Stomach (tissue), 9 donors: ENCODE results near the gene ZIC4. TPM values are rescaled to one million over a fixed set of nuclear protein-coding genes. Genes with fewer than 3 reads are reported as not detected.

Experiments used
- DNase-seq, 2 donors: peaks; one replicate each; pipeline versions ENCODE4 v3.0.0 to v3.0.0-alpha.2; 2013 to 2019
- H3K27ac ChIP-seq, 5 donors: fragments of 200-600 bp in 4 of 5; sonication (generic) in 4 of 5; one replicate each; pipeline ENCODE4 v1.5.1; 2013 to 2019; ENCODE audit warnings: mild to moderate bottlenecking in 1 of 5, moderate library complexity in 1 of 5
- H3K27me3 ChIP-seq, 3 donors: fragments of 200-600 bp; sonication (generic); one replicate each; pipeline ENCODE4 v1.5.1; 2017 to 2019; ENCODE audit warnings: mixed run types in 1 of 3
- H3K36me3 ChIP-seq, 4 donors: fragments of 200-600 bp; sonication (generic); 1 replicate in 3 of 4; 2 replicates in 1 of 4; pipeline ENCODE4 v1.5.1; 2016 to 2019
- H3K4me1 ChIP-seq, 4 donors: fragments of 200-600 bp; sonication (generic); one replicate each; pipeline ENCODE4 v1.5.1; 2016 to 2019
- H3K4me3 ChIP-seq, 4 donors: fragments of 200-600 bp; sonication (generic) in 3 of 4; one replicate each; pipeline ENCODE4 v1.5.1; 2016 to 2019; ENCODE audit warnings: mild to moderate bottlenecking in 1 of 4
- H3K9me3 ChIP-seq, 4 donors: fragments of 200-600 bp; sonication (generic); one replicate each; pipeline ENCODE4 v1.5.1; 2016 to 2019
- CTCF ChIP-seq, 7 experiments: fragments of 450-650 bp in 4 of 7; fragments of 200-600 bp in 3 of 7; sonication (generic) in 3 of 7; IDR thresholded peaks; one replicate each; pipeline ENCODE4 v1.5.1; 2016 to 2019; ENCODE audit warnings: antibody characterized with exemption in 7 of 7, control low read depth in 2 of 7, mild to moderate bottlenecking in 1 of 7
- EP300 ChIP-seq: sonication (generic); formaldehyde crosslinking; IDR thresholded peaks from one replicate; pipeline ENCODE4 v1.6.1; 2017; ENCODE audit warnings: antibody characterized with exemption
- POLR2A ChIP-seq, 4 donors: fragments of 450-650 bp; IDR thresholded peaks; one replicate each; pipeline ENCODE4 v1.6.1; 2016; ENCODE audit warnings: antibody characterized with exemption in 4 of 4, control low read depth in 2 of 4, mild to moderate bottlenecking in 1 of 4, moderate library complexity in 1 of 4
- POLR2AphosphoS5 ChIP-seq, 3 donors: sonication (generic); formaldehyde crosslinking; IDR thresholded peaks; one replicate each; pipeline ENCODE4 v1.6.1; 2016; ENCODE audit warnings: antibody characterized with exemption in 3 of 3
- WGBS, 5 donors: extraction: QIAGEN DNeasy Blood & Tissue Kit in 3 of 5; methylation state at CpG; one replicate each; pipeline versions ENCODE4 v1.1.5 to v1.1.7; 2013 to 2018; 5-methylcytosine and 5-hydroxymethylcytosine counted together
- intact Hi-C: fragments of 100-400 bp; cut with DNase I; formaldehyde crosslinking; loops from one replicate; pipeline ENCODE4 v1.15.1; 2023; ENCODE audit warnings: low total_unique reads
- polyA plus RNA-seq, 3 donors: library from polyadenylated mRNA; stranded (reverse); fragments of 200-250 nt; gene quantifications; one replicate each; pipeline ENCODE4 v1.2.3, GENCODE V29; 2013
- total RNA-seq, 5 donors: library from RNA; depleted of rRNA; stranded (reverse); fragments of >200 nt; gene quantifications; one replicate each; pipeline versions ENCODE4 v1.1.0 to v1.2.3, GENCODE V29; 2014 to 2016
- donor health status: healthy with polysubstance abuse.
- donor health status: Bipolar disorder and iron deficiency.
- donor health status: healthy.

The ZIC4 gene
- total and polyA plus RNA-seq, 8 donors, result not detected

- H3K4me3 ChIP-seq, result no peak overlapping the region
- H3K4me1 ChIP-seq, result peaks cover 0 to 26% (median 8%) of the 10 kb centered on the region in 4 donors
- no peak for DNase-seq
- intact Hi-C loops, result no loop called here
- peaks cover 0 to 26% (median 2%) of the 10 kb centered on the region in 4 donors for H3K9me3 ChIP-seq
- H3K27ac ChIP-seq, result no peak overlapping the region
- no peak for TF ChIP-seq CTCF (IDR thresholded peaks at IDR 0.05)
- no peak for TF ChIP-seq POLR2AphosphoS5 (IDR thresholded peaks at IDR 0.05)
- TF ChIP-seq EP300, result no peak
- TF ChIP-seq POLR2A (IDR thresholded peaks at IDR 0.05), result no peak
- peaks cover 29 to 77% (median 53%) of the 10 kb centered on the region in 3 donors for H3K27me3 ChIP-seq
- WGBS, 5 donors, result 8 to 15% (median 11%) methylated on average over 1 of the region's 1 CpG
- no peaks in the 10 kb centered on the region for H3K36me3 ChIP-seq
Observed at GRCh38 chr3:147425388-147425850, 19.1 kb upstream of the ZIC4 start.

DNA sequence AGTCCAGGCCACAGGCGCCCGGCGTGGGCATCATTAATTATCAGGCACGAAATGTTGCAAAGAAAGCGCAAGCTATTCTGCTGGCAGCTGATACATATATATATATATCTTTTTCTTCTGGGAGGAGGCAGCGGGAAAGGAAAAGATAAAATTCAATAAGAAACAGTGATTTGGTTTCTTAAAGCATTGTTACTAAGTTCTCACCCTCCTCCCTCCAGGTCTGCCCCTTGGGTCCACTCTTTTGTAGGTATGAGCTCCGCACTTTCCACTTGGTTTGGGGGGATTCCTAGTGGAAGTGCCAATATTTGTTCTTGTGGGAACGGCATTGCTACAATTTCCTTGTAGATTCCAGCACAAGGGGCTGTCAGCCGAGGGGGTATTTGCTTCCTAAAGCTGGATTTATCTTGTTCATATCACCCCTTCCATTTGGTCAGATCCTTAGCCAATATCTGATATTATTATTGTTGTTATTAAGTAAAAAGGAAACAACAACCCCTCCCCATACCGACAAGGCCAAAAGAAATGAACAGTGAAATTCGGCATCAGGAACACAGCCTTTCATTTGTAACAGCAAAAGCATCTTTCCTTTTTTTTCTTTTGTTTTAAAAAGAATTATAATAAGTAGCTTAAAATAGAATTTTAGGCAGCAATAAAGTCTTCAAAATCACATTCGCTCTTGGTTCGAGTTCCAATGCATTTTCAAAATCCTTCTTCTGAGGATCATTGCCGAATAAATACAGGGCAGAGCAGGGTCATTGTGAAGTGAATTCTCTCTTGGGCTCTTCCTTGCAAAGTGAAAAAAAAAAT, 18.4 kb upstream of the ZIC4 start:
- DNase-seq, result peak in 1 of 2 donors; percentile 2
- intact Hi-C loops, result no loop called here
- WGBS, 5 donors, result 8 to 14% (median 10%) methylated on average over 14 of the region's 14 CpGs
- no peak for TF ChIP-seq EP300
- TF ChIP-seq POLR2AphosphoS5 (IDR thresholded peaks at IDR 0.05), result no peak
- Histone ChIP-seq H3K36me3 (no peaks in the 10 kb centered on the region), H3K4me3 (no peak overlapping the region), H3K27ac (no peak overlapping the region), H3K4me1 (peaks cover 0 to 31% (median 8%) of the 10 kb centered on the region in 4 donors), H3K9me3 (peaks cover 0 to 32% (median 2%) of the 10 kb centered on the region in 4 donors), H3K27me3 (peaks cover 34 to 82% (median 59%) of the 10 kb centered on the region in 3 donors)

- 6 to 12% (median 8%) methylated on average over 30 to 33 of the region's 33 CpGs for WGBS, 5 donors
- DNase-seq, result peak in 1 of 2 donors; percentile 14
- Histone ChIP-seq H3K9me3 (peaks cover 0 to 40% (median 2%) of the 10 kb centered on the region in 4 donors), H3K4me1 (peaks cover 0 to 39% (median 16%) of the 10 kb centered on the region in 4 donors), H3K27me3 (peaks cover 34 to 90% (median 67%) of the 10 kb centered on the region in 3 donors), H3K36me3 (no peaks in the 10 kb centered on the region), H3K27ac (no peak overlapping the region), H3K4me3 (no peak overlapping the region)
- intact Hi-C loops, result no loop called here
- TF ChIP-seq POLR2AphosphoS5 (IDR thresholded peaks at IDR 0.05) (no peak), EP300 (no peak), POLR2A (IDR thresholded peaks at IDR 0.05) (no peak), CTCF (IDR thresholded peaks at IDR 0.05) (no peak)
Observed at GRCh38 chr3:147423798-147424580, 17.6 kb upstream of the ZIC4 start.

- Histone ChIP-seq H3K27me3 (peaks cover 34 to 95% (median 72%) of the 10 kb centered on the region in 3 donors), H3K4me3 (no peak overlapping the region), H3K9me3 (peaks cover 0 to 41% (median 2%) of the 10 kb centered on the region in 4 donors), H3K27ac (no peak overlapping the region), H3K4me1 (peaks cover 0 to 43% (median 19%) of the 10 kb centered on the region in 4 donors), H3K36me3 (no peaks in the 10 kb centered on the region)
- intact Hi-C loops, result no loop called here
- 2 to 9% (median 7%) methylated on average over 3 of the region's 3 CpGs for WGBS, 5 donors
- TF ChIP-seq POLR2A (IDR thresholded peaks at IDR 0.05), result no peak
- no peak for DNase-seq
Observed at GRCh38 chr3:147423537-147423797, 17.1 kb upstream of the ZIC4 start.
